PFSK-1 (cell line): Measurements from ENCODE around the gene PASK.

Experiments
- FOXP2 ChIP-seq: optimal IDR thresholded peaks from 2 replicates; pipeline ENCODE3; 2011; ENCODE audit warnings: borderline replicate concordance, control low read depth, inconsistent platforms; ENCODE audit not compliant: insufficient read depth; ENCODE audit errors: extremely low read length, extremely low read depth
- POLR2AphosphoS5 ChIP-seq: IDR thresholded peaks from 2 replicates; pipeline ENCODE4 v1.6.1; 2012; ENCODE audit warnings: low read depth, mild to moderate bottlenecking, control low read depth, low read length, moderate library complexity
- REST ChIP-seq, 2 experiments: IDR thresholded peaks; 2 replicates each; pipeline versions ENCODE4 v1.6.1 to v1.8.0; 2011 to 2012; ENCODE audit warnings: low read depth in 2 of 2, low read length in 2 of 2, control low read depth in 1 of 2, inconsistent platforms in 1 of 2, mild to moderate bottlenecking in 1 of 2, moderate library complexity in 1 of 2; ENCODE audit not compliant: insufficient read depth in 1 of 2
- SIN3A ChIP-seq: IDR thresholded peaks from 2 replicates; pipeline ENCODE4 v1.6.1; 2012; ENCODE audit warnings: mild to moderate bottlenecking, low read length, moderate library complexity, borderline replicate concordance; ENCODE audit not compliant: insufficient read depth
- TAF1 ChIP-seq: IDR thresholded peaks from 2 replicates; pipeline ENCODE4 v1.6.1; 2012; ENCODE audit warnings: low read length, control low read depth, borderline replicate concordance; ENCODE audit not compliant: insufficient read depth

Gene PASK

GRCh38 chr2:241094172-241094571 is 55.1 kb downstream of the PASK start:
- TF ChIP-seq REST (IDR thresholded peaks at IDR 0.05; ENCODE audit: insufficient read depth in 1 of 2, low read depth in 2 of 2, low read length in 2 of 2) (no peak), TAF1 (no peak), POLR2AphosphoS5 (no peak), FOXP2 (no peak), SIN3A (no peak)

- TF ChIP-seq REST (IDR thresholded peaks at IDR 0.05; ENCODE audit: insufficient read depth in 1 of 2, low read depth in 2 of 2, low read length in 2 of 2) (no peak), POLR2AphosphoS5 (no peak), FOXP2 (no peak), TAF1 (no peak), SIN3A (no peak)
These were observed 56.6 kb downstream of the PASK start for GRCh38 chr2:241092677-241093076.

- TF ChIP-seq REST (IDR thresholded peaks at IDR 0.05; ENCODE audit: insufficient read depth in 1 of 2, low read depth in 2 of 2, low read length in 2 of 2): no peak
- no peak for TF ChIP-seq FOXP2
These were observed 57.4 kb downstream of the PASK start for GRCh38 chr2:241091734-241092445.

- no peak for TF ChIP-seq FOXP2
- TF ChIP-seq REST (IDR thresholded peaks at IDR 0.05; ENCODE audit: insufficient read depth in 1 of 2, low read depth in 2 of 2, low read length in 2 of 2): no peak
- TF ChIP-seq SIN3A: no peak
- no peak for TF ChIP-seq TAF1
- no peak for TF ChIP-seq POLR2AphosphoS5
These were observed 58.1 kb downstream of the PASK start for GRCh38 chr2:241091201-241091600.
